BE2C (cell line): Measurements from ENCODE around the gene BMERB1.

Source experiments
- DNase-seq: peaks from one replicate; pipeline ENCODE4 v3.0.0-alpha.2; 2020
- H3K27me3 ChIP-seq: fragments of 250-450 bp; sonication (Bioruptor Pico); 2 replicates; pipeline ENCODE4 v1.5.1; 2020; ENCODE audit warnings: mild to moderate bottlenecking
- H3K36me3 ChIP-seq: fragments of 250-450 bp; sonication (Bioruptor Pico); 2 replicates; pipeline ENCODE4 v1.5.1; 2020; ENCODE audit warnings: mild to moderate bottlenecking
- H3K4me1 ChIP-seq: fragments of 250-450 bp; sonication (Bioruptor Pico); 2 replicates; pipeline ENCODE4 v1.5.1; 2020
- H3K4me3 ChIP-seq: 2 replicates; pipeline ENCODE4 v1.5.1; 2011; ENCODE audit warnings: low read depth, low read length
- H3K9me3 ChIP-seq: fragments of 250-450 bp; sonication (Bioruptor Pico); 2 replicates; pipeline ENCODE4 v1.5.1; 2020
- CTCF ChIP-seq: IDR thresholded peaks from 2 replicates; pipeline ENCODE4 v1.5.1; 2012; ENCODE audit warnings: mild to moderate bottlenecking, low read depth, low read length

The BMERB1 gene

GRCh38 chr16:15486661-15487060, 52.3 kb downstream of the BMERB1 start:
- H3K36me3 ChIP-seq = no peaks in the 10 kb centered on the region
- DNase-seq = no peak
- no peak for TF ChIP-seq CTCF
- H3K4me1 ChIP-seq = no peaks in the 10 kb centered on the region
- H3K9me3 ChIP-seq = no peaks in the 10 kb centered on the region
- H3K27me3 ChIP-seq = no peaks in the 10 kb centered on the region
- no peak overlapping the region for H3K4me3 ChIP-seq

GRCh38 chr16:15487336-15488284, 53.2 kb downstream of the BMERB1 start:
- Histone ChIP-seq H3K4me3 (no peak overlapping the region), H3K9me3 (no peaks in the 10 kb centered on the region), H3K27me3 (no peaks in the 10 kb centered on the region), H3K4me1 (no peaks in the 10 kb centered on the region), H3K36me3 (no peaks in the 10 kb centered on the region)
- no peak for TF ChIP-seq CTCF
- DNase-seq = no peak

DNA sequence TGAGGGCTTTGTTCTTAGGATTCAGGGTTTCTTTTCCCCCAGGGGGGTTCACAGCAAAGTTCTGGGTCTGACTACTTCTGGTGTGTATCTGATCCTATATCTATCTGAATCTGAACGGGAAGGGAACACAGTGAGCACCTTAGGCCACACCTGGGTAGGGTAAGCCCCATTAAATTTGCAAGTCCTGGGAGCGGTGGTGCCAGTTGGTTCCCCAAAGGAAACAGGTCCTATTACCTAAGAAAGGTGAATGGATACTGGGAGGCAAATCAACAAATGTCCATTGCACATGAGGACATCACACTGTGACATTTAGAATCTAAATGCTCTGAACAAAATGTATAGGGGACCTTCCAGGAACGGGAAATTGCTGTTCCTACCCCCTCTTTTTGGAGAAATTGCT, 54.6 kb downstream of the BMERB1 start:
- Histone ChIP-seq H3K4me1 (peaks cover 3% of the 10 kb centered on the region; the same call in 1 of the 2 replicates), H3K36me3 (no peaks in the 10 kb centered on the region), H3K4me3 (no peak overlapping the region), H3K9me3 (no peaks in the 10 kb centered on the region), H3K27me3 (no peaks in the 10 kb centered on the region)
- DNase-seq = no peak
- no peak for TF ChIP-seq CTCF

DNA sequence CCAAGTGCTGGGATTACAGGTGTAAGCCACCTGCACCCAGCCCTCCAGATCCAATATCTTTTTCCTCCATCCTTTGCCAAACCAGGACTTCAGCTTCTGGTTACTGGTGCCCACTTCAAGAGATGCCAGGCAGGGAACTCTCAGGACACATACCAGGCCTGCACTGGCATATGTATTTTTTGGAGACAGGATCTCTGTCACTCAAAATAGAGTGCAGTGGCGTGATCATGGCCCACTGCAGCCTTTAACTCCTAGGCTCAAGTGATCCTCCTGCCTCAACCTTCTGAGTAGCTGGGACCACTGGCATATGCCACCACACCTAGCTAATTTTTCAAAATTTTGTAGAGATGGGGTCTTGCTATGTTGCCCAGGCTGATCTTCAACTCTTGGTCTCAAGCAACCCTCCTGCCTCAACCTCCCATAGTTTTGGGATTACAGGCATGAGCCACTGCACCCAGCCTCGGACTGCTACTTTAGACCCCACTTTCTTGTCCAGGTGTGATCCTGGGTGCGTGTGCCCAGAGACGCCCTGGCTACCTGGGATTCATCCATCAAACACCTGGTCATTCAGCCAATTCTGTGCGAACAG, 55.8 kb downstream of the BMERB1 start:
- no peaks in the 10 kb centered on the region for H3K27me3 ChIP-seq

DNA sequence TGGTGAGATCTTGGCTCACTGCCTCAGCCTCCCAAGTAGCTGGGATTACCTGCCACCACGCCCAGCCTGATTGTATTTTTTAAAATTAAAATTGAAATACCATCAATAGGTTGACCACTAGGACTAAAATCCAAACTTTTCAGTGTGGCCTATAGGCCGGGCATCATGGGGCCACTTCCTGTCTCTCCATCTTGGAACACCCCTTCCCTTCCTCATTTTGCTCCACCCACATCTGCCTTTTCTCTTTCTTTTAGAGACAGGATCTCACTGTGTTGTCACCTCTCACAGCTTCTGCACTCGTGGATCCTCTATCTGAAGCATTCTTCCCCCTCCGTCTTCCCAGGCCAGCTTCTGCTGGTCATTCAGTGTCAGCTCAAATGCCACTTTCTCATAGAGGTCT, 57.0 kb downstream of the BMERB1 start:
- peaks cover 3% of the 10 kb centered on the region for H3K4me1 ChIP-seq
- no peak for TF ChIP-seq CTCF
- H3K4me3 ChIP-seq = no peak overlapping the region
- H3K27me3 ChIP-seq = no peaks in the 10 kb centered on the region
- no peaks in the 10 kb centered on the region for H3K9me3 ChIP-seq
- no peak for DNase-seq
- no peaks in the 10 kb centered on the region for H3K36me3 ChIP-seq

More for the DNA sequence above, 55.8 kb downstream of the BMERB1 start:
- no peak for DNase-seq
- Histone ChIP-seq H3K9me3 (no peaks in the 10 kb centered on the region), H3K4me1 (peaks cover 3% of the 10 kb centered on the region), H3K4me3 (no peak overlapping the region), H3K36me3 (no peaks in the 10 kb centered on the region)
- no peak for TF ChIP-seq CTCF
